Fibroblast of the aortic adventitia (primary cell): Measurements from ENCODE around the gene SCYGR1. TPM values are rescaled to one million over a fixed set of nuclear protein-coding genes. Genes with fewer than 3 reads are reported as not detected.

Experiments
- DNase-seq: peaks from one replicate; pipeline ENCODE4 v3.0.0-alpha.2; 2010; ENCODE audit warnings: low read depth
- H3K4me3 ChIP-seq: 2 replicates; pipeline ENCODE4 v1.5.1; 2011; ENCODE audit warnings: low read depth, mild to moderate bottlenecking, control low read depth, low read length, moderate library complexity
- total RNA-seq: library from RNA; depleted of rRNA; stranded (reverse); fragments of >200 nt; gene quantifications from 2 replicates; pipeline ENCODE4 v1.2.3, GENCODE V29; 2012; ENCODE audit warnings: low replicate concordance
- TF ChIP-seq, protein P1 (sequence below): IDR thresholded peaks from 2 replicates; pipeline ENCODE4 v1.5.1; 2011; ENCODE audit warnings: mild to moderate bottlenecking, low read length, control low read depth, inconsistent platforms; ENCODE audit not compliant: insufficient read depth

The SCYGR1 gene
- total RNA-seq, 1 donor: not detected

DNA sequence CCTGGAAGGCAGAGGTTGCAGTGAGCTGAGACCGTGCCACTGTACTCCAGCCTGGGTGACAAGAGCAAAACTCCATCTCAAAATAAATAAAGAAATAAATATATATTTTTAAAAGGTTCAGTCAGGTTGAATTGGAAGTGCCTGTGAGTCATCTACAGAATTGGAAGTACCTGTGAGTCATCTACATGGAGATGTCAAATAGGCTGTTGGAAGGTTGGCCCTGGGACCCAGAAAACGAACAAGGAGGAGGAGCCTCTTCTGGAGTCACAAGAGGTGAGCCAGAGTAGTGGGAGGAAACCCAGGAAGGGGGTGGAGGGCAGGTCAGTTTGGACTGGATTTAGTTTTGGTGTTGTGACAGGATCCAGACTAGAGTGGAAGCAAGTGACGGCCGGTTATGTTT lies 15.2 kb upstream of the SCYGR1 start:
- TF ChIP-seq, protein P1, sequence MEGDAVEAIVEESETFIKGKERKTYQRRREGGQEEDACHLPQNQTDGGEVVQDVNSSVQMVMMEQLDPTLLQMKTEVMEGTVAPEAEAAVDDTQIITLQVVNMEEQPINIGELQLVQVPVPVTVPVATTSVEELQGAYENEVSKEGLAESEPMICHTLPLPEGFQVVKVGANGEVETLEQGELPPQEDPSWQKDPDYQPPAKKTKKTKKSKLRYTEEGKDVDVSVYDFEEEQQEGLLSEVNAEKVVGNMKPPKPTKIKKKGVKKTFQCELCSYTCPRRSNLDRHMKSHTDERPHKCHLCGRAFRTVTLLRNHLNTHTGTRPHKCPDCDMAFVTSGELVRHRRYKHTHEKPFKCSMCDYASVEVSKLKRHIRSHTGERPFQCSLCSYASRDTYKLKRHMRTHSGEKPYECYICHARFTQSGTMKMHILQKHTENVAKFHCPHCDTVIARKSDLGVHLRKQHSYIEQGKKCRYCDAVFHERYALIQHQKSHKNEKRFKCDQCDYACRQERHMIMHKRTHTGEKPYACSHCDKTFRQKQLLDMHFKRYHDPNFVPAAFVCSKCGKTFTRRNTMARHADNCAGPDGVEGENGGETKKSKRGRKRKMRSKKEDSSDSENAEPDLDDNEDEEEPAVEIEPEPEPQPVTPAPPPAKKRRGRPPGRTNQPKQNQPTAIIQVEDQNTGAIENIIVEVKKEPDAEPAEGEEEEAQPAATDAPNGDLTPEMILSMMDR: no peak
- DNase-seq: no peak
- H3K4me3 ChIP-seq: no peak overlapping the region

DNA sequence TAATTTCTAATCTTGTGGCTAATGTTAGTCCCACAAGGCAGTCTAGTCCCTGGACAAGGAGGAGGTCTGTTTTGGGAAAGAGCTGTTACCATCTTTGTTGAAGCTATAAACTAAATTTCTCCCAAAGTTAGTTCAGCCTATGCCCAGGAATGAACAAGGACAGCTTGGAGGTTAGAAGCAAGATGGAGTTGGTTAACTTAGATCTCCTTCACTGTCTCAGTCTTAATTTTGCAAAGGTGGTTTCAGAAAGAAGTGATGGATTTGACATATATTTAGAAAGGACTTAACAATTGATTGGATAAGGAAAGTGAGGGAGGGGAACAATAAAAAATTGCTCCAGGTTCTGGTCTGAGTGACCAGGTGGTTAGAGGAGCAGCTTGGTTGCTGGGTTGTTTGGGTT lies 14.6 kb upstream of the SCYGR1 start:
- no peak for DNase-seq
- TF ChIP-seq, protein P1: no peak
- H3K4me3 ChIP-seq: no peak overlapping the region

DNA sequence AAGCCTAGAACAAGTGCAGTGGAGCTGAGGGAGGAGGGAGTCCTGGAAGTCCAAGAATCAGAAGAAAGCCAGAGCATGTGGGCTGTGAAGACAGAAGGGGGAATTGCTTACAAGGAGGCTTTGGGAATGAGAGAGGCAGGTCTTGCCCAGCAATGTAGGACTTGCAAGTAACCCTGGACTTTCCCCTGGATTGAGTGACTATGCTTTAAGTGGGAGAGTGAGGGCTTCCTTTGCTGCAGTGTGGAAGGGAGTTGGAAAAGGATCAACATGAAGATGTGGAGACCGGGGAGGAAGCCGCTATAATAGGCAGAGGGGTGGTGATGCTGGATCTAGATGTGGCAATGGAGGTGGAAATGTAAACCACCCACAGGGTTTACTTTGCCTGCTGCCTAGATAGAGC lies 13.8 kb upstream of the SCYGR1 start:
- H3K4me3 ChIP-seq: no peak overlapping the region
- no peak for DNase-seq
- TF ChIP-seq, protein P1: no peak

DNA sequence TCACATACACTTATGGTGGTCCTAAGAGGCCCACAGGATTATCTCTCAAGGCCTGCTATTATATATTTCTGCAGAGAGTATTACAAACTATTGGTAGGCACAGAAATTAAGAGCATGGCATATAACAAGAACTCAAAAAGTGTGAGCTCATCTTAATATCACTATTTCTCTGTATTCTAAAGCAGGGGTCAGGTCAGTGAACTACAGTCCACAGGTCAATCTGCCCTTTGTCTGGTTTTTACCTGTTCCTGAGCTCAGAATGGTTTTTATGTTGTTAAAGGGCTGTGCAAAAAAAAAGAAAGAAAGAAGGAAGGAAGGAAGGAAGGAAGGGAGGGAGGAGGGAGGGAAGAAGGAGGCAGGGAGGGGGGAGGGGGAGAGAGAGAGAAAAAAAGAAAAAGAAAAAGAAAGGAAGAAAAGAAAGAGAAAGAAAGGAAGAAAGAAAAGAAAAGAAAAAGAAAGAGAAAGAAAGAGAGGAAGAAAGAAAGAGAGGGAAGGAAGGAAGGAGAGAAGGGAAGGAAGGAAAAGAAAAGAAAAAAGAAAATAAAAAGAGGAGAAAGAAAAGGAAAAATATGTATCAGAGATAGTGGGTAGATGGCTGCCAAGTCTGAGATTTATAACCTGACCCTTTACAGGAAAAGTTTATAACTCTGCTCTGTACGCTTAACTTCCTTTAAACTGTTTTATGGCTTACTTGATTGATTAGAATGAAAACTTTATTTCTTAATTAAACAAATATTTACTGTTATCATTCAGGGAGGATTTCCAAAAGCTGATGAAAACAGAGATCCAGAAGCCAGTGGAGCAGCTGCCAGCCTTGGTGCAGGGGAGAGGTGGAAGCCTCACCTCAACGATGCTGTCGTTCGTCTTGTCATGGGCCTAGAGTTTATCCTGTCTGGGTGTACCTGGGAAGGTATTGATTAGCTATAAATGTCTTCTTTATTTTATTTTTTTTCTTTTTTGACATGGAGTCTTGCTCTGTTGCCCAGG lies 11.2 kb upstream of the SCYGR1 start:
- no peak for DNase-seq

DNA sequence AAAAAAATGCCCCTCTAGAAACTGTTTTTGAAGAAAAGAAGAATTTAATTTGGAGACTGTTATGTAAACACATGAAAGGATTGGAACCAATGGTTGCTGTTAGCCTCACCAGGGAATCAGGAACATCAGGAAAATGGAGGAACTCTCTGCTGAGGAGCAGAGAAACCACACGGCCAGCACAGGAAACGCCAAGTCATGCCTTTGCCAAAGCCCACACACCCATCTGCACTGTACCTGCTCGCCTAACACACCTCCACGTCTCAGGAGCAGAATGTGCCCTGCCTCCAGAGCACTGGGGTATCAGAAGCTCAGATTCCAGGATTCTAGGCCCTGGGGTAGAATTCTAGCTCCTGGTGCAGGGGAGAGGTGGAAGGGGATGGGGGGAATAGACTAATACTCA lies 9.8 kb upstream of the SCYGR1 start:
- no peak overlapping the region for H3K4me3 ChIP-seq
- TF ChIP-seq, protein P1: no peak
- DNase-seq: no peak

More for the DNA sequence above, 11.2 kb upstream of the SCYGR1 start:
- TF ChIP-seq, protein P1: no peak
- no peak overlapping the region for H3K4me3 ChIP-seq

DNA sequence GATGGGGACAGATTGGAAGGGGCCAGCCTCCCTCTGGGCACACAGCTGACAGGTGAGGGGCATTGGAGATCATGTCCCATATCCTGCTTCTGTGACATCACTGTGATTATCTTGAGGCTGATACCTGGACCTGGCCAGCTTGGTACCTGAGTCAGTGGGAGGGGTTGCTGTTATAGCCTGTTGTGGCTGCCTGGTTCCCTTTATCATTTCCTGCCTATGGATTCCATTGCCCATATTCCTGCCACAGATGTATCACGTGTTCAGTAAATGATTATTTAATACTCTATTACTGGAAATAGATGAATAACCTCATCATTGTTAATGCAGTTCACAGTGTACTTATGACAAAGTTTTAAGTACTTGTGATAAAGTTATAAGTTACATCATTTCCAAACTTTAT lies 7.8 kb upstream of the SCYGR1 start:
- TF ChIP-seq, protein P1: no peak
- H3K4me3 ChIP-seq: no peak overlapping the region
- DNase-seq: no peak
